SK-N-SH (cell line): ENCODE data around the gene PBX3. TPM values are rescaled to one million over a fixed set of nuclear protein-coding genes. Genes with fewer than 3 reads are reported as not detected.

ENCODE experiments used
- CTCF ChIA-PET: fragments of 300-600, 350-600 bp; formaldehyde crosslinking; extraction: SDS; loops from one replicate; lab custom pipeline; 2021; lab: Yijun Ruan, JAX
- POLR2A ChIA-PET: fragments of 350-600 bp; sonication (Branson Sonifier 250); formaldehyde crosslinking; extraction: SDS; loops from one replicate; lab custom pipeline; 2020; ENCODE audit warnings: antibody characterized with exemption, inconsistent platforms; lab: Yijun Ruan, JAX
- DNase-seq: peaks from one replicate; pipeline ENCODE4 v3.0.0; 2012
- H2AFZ ChIP-seq: fragments of 200-600 bp; sonication (generic); 2 replicates; pipeline ENCODE4 v1.8.1; 2016; ENCODE audit warnings: antibody characterized with exemption, mild to moderate bottlenecking, low read depth
- H3F3A ChIP-seq: fragments of 200-600 bp; sonication (generic); replicated peaks from 2 replicates; pipeline ENCODE3; 2016; ENCODE audit warnings: antibody characterized with exemption, mild to moderate bottlenecking; ENCODE audit not compliant: insufficient read depth
- H3K27ac ChIP-seq, 2 experiments: fragments of 200-500 bp in 1 of 2; fragments of 200-600 bp in 1 of 2; sonication (Bioruptor generic) in 1 of 2; sonication (generic), shearing (Covaris generic) in 1 of 2; 2 replicates each; pipeline versions ENCODE4 v1.5.1 to v1.6.1; 2014 to 2016; ENCODE audit warnings: low read depth in 2 of 2, inconsistent platforms in 1 of 2, low read length in 1 of 2, mild to moderate bottlenecking in 1 of 2, mixed read lengths in 1 of 2
- H3K27me3 ChIP-seq: fragments of 200-600 bp; sonication (generic), shearing (Covaris generic); 2 replicates; pipeline ENCODE4 v1.6.1; 2016; ENCODE audit warnings: mixed run types; ENCODE audit not compliant: insufficient read depth
- H3K36me3 ChIP-seq, 2 experiments: fragments of 200-500 bp in 1 of 2; fragments of 200-600 bp in 1 of 2; sonication (Bioruptor generic) in 1 of 2; sonication (generic) in 1 of 2; replicated peaks in 1 of 2; 2 replicates each; pipeline versions ENCODE3 to v1.5.1; 2014 to 2016; ENCODE audit warnings: low read length in 1 of 2, mild to moderate bottlenecking in 1 of 2; ENCODE audit not compliant: insufficient read depth in 2 of 2, control insufficient read depth in 1 of 2
- H3K4me1 ChIP-seq, 2 experiments: fragments of 200-500 bp in 1 of 2; fragments of 200-600 bp in 1 of 2; sonication (Bioruptor generic) in 1 of 2; sonication (generic), shearing (Covaris generic) in 1 of 2; 2 replicates each; pipeline versions ENCODE4 v1.5.1 to v1.6.1; 2014 to 2016; ENCODE audit warnings: low read depth in 1 of 2, low read length in 1 of 2, mixed run types in 1 of 2; ENCODE audit not compliant: insufficient read depth in 2 of 2, control insufficient read depth in 1 of 2
- H3K4me2 ChIP-seq: fragments of 200-600 bp; sonication (generic), shearing (Covaris generic); 2 replicates; pipeline ENCODE4 v1.6.1; 2017; ENCODE audit warnings: mixed run types
- H3K4me3 ChIP-seq, 2 experiments: fragments of 200-500 bp in 1 of 2; fragments of 200-600 bp in 1 of 2; sonication (Bioruptor generic) in 1 of 2; sonication (generic), shearing (Covaris generic) in 1 of 2; 2 replicates each; pipeline versions ENCODE4 v1.5.1 to v1.8.1; 2014 to 2016; ENCODE audit warnings: low read depth in 2 of 2, inconsistent platforms in 1 of 2, low read length in 1 of 2, mild to moderate bottlenecking in 1 of 2, mixed read lengths in 1 of 2, moderate library complexity in 1 of 2
- H3K79me2 ChIP-seq: fragments of 200-600 bp; sonication (generic); 2 replicates; pipeline ENCODE4 v1.8.1; 2017; ENCODE audit warnings: mild to moderate bottlenecking; ENCODE audit not compliant: insufficient read depth
- H3K9ac ChIP-seq: fragments of 200-600 bp; sonication (generic); 2 replicates; pipeline ENCODE4 v1.6.1; 2017; ENCODE audit warnings: mixed run types
- H3K9me2 ChIP-seq: fragments of 200-600 bp; sonication (generic); 2 replicates; pipeline ENCODE4 v1.6.1; 2017; ENCODE audit warnings: mixed run types
- H3K9me3 ChIP-seq: fragments of 200-600 bp; sonication (generic); 2 replicates; pipeline ENCODE4 v1.6.1; 2017; ENCODE audit warnings: mixed run types, mild to moderate bottlenecking, moderate library complexity
- H4K20me1 ChIP-seq: fragments of 200-600 bp; sonication (generic); 2 replicates; pipeline ENCODE4 v1.6.1; 2017; ENCODE audit warnings: mild to moderate bottlenecking, mixed run types; ENCODE audit not compliant: insufficient read depth
- CHD2 ChIP-seq: fragments of 150-350 bp; IDR thresholded peaks from 2 replicates; pipeline ENCODE4 v1.6.1; 2018; ENCODE audit warnings: low read length; ENCODE audit not compliant: partially characterized antibody
- EZH2phosphoT487 ChIP-seq: fragments of 200-600 bp; sonication (generic); IDR thresholded peaks from 2 replicates; pipeline ENCODE4 v1.6.1; 2017; ENCODE audit warnings: low read depth, mixed run types, mild to moderate bottlenecking, antibody characterized with exemption, moderate library complexity, borderline replicate concordance
- FOXJ3 ChIP-seq: sonication (generic); formaldehyde crosslinking; IDR thresholded peaks from 2 replicates; pipeline ENCODE4 v1.5.1; 2020; ENCODE audit warnings: mild to moderate bottlenecking, missing genetic modification reagents
- FOXM1 ChIP-seq: IDR thresholded peaks from 2 replicates; pipeline ENCODE4 v1.4.0; 2012; ENCODE audit warnings: low read depth, mild to moderate bottlenecking
- GATA2 ChIP-seq: sonication (generic); formaldehyde crosslinking; IDR thresholded peaks from 2 replicates; pipeline ENCODE4 v1.5.0; 2020; ENCODE audit warnings: mild to moderate bottlenecking, missing genetic modification reagents
- MEF2A ChIP-seq: IDR thresholded peaks from 2 replicates; pipeline ENCODE4 v1.4.0; 2012; ENCODE audit warnings: low read depth, borderline replicate concordance
- NFIC ChIP-seq: IDR thresholded peaks from 2 replicates; pipeline ENCODE4 v1.4.0; 2012; ENCODE audit warnings: borderline replicate concordance
- RAD21 ChIP-seq: IDR thresholded peaks from 2 replicates; pipeline ENCODE4 v1.6.1; 2012; ENCODE audit warnings: mild to moderate bottlenecking, low read length
- RCOR1 ChIP-seq: fragments of 150-350 bp; IDR thresholded peaks from 2 replicates; pipeline ENCODE4 v1.6.1; 2017; ENCODE audit warnings: antibody characterized with exemption, low read length
- RFX5 ChIP-seq: IDR thresholded peaks from 2 replicates; pipeline ENCODE4 v1.6.1; 2012; ENCODE audit warnings: mild to moderate bottlenecking, improper control_type of control experiment, low read length
- RXRA ChIP-seq: IDR thresholded peaks from 2 replicates; pipeline ENCODE4 v1.4.0; 2012; ENCODE audit warnings: low read depth, mild to moderate bottlenecking, borderline replicate concordance
- SIN3A ChIP-seq: IDR thresholded peaks from 2 replicates; pipeline ENCODE4 v1.6.1; 2012; ENCODE audit warnings: low read depth, mild to moderate bottlenecking, low read length, moderate library complexity, borderline replicate concordance
- SMC3 ChIP-seq: IDR thresholded peaks from 2 replicates; pipeline ENCODE4 v1.6.1; 2012; ENCODE audit warnings: low read depth, low read length, improper control_type of control experiment
- TAF1 ChIP-seq: IDR thresholded peaks from 2 replicates; pipeline ENCODE4 v1.6.1; 2012; ENCODE audit warnings: low read depth, mild to moderate bottlenecking, low read length, moderate library complexity, borderline replicate concordance
- WGBS: methylation state at CpG from one replicate; pipeline ENCODE4 v1.1.6; 2017; ENCODE audit warnings: low lambda C conversion rate; 5-methylcytosine and 5-hydroxymethylcytosine counted together
- polyA plus RNA-seq, 3 experiments: library from polyadenylated mRNA; depleted of rRNA; stranded (reverse); fragments of >200 nt; gene quantifications; 2 replicates each; pipeline ENCODE4 v1.2.3, GENCODE V29; 2012
- TF ChIP-seq, protein P1 (sequence below): IDR thresholded peaks from 2 replicates; pipeline ENCODE4 v1.6.1; 2012; ENCODE audit warnings: mild to moderate bottlenecking, low read depth, low read length, moderate library complexity
- TF ChIP-seq, protein P2 (sequence below): IDR thresholded peaks from 2 replicates; pipeline ENCODE4; 2012
- TF ChIP-seq, protein P3 (sequence below): IDR thresholded peaks from 2 replicates; pipeline ENCODE4 v1.4.0; 2012; ENCODE audit warnings: low read depth, borderline replicate concordance
- TF ChIP-seq, protein P4 (sequence below): fragments of 150-350 bp; IDR thresholded peaks from 2 replicates; pipeline ENCODE4 v1.6.1; 2017; ENCODE audit warnings: antibody characterized with exemption, low read length, low read depth, borderline replicate concordance

The PBX3 gene
- polyA plus RNA-seq, 1 of the 3 experiments (the other 2 are of a cell fraction): 73.0 TPM

DNA sequence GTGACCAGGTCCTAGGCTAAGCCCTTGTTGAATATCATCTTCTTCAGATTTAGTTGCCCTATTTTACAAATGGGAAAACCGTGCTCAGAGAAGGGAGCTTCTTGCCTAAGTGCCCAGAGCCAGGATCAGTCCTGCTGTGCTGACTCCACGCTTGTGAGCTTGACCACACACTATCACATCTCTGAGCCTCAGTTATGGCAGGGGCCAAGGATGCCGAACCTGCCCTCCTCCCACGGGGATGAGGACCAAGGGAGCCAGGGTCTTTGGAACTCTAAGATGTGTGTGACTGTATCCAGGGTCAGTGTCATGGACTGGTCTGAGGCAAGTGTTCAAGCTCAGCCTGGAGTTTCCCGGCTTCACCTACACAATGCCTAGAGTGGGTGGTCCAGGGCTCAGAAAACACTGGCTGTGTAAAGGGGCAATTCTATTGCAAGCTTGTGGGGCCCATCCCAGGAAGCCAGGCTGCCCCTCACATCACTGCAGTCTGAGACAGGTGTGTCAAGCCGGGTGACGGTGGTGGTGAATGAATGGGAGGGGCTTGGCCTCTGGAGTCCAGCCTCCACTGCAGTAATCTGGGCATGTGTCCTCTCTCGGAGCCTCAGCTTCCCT is 235.7 kb downstream of the PBX3 start:
- Histone ChIP-seq H3K27ac (no peak overlapping the region), H3K79me2 (no peaks in the 10 kb centered on the region), H3K9me3 (peaks cover 11% of the 10 kb centered on the region), H3K4me1 (peaks cover 0 to 2% of the 10 kb centered on the region in 2 experiments; a peak in 1 of 4 replicates), H3K4me2 (no peak overlapping the region), H3K4me3 (no peak overlapping the region), H2AFZ (no peak overlapping the region), H3K9ac (no peak overlapping the region), H3K27me3 (no peaks in the 10 kb centered on the region), H3F3A (no peaks in the 10 kb centered on the region), H4K20me1 (no peaks in the 10 kb centered on the region), H3K36me3 (no peaks in the 10 kb centered on the region), H3K9me2 (no peaks in the 10 kb centered on the region)
- ChIA-PET POLR2A (no interaction called here), CTCF (interaction anchor here (0.5 to 1.0 kb wide), 2 partner anchors 302 to 508 kb away, joined by 3 read pairs; no protein-coding TSS in a partner anchor)
- no peak for TF ChIP-seq RXRA
- no peak for TF ChIP-seq SMC3
- TF ChIP-seq, protein P1, sequence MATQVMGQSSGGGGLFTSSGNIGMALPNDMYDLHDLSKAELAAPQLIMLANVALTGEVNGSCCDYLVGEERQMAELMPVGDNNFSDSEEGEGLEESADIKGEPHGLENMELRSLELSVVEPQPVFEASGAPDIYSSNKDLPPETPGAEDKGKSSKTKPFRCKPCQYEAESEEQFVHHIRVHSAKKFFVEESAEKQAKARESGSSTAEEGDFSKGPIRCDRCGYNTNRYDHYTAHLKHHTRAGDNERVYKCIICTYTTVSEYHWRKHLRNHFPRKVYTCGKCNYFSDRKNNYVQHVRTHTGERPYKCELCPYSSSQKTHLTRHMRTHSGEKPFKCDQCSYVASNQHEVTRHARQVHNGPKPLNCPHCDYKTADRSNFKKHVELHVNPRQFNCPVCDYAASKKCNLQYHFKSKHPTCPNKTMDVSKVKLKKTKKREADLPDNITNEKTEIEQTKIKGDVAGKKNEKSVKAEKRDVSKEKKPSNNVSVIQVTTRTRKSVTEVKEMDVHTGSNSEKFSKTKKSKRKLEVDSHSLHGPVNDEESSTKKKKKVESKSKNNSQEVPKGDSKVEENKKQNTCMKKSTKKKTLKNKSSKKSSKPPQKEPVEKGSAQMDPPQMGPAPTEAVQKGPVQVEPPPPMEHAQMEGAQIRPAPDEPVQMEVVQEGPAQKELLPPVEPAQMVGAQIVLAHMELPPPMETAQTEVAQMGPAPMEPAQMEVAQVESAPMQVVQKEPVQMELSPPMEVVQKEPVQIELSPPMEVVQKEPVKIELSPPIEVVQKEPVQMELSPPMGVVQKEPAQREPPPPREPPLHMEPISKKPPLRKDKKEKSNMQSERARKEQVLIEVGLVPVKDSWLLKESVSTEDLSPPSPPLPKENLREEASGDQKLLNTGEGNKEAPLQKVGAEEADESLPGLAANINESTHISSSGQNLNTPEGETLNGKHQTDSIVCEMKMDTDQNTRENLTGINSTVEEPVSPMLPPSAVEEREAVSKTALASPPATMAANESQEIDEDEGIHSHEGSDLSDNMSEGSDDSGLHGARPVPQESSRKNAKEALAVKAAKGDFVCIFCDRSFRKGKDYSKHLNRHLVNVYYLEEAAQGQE: no peak
- no peak for TF ChIP-seq EZH2phosphoT487
- DNase-seq: no peak
- WGBS: 59% methylated on average over 8 of the region's 8 CpGs

DNA sequence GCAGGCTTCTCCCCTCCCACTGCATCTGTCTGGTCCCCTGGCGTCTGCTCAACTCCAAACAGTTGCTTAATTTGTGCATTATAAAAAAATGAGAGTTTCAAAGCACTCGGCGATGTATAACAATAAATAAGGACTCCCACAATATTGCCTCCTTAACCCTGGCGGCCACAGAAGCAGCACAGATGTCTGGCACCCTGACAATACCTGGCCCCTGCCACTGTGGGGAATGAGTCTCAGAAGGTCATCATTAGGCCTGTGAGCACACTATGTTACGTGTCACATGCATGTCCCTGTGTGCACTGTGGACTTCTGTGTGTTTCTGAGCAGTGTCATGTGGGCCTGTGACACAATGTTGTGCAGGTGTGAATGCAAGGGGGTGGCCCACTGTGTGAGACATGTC is 236.5 kb downstream of the PBX3 start:
- no peaks in the 10 kb centered on the region for H3K36me3 ChIP-seq

More for the DNA sequence above, 236.5 kb downstream of the PBX3 start:
- H3K9ac ChIP-seq: no peak overlapping the region
- H3K27ac ChIP-seq: no peak overlapping the region
- WGBS: 78% methylated on average over 5 of the region's 5 CpGs
- H3F3A ChIP-seq: no peaks in the 10 kb centered on the region
- H3K9me3 ChIP-seq: peaks cover 11% of the 10 kb centered on the region
- no peaks in the 10 kb centered on the region for H3K9me2 ChIP-seq
- no peak overlapping the region for H2AFZ ChIP-seq
- H3K79me2 ChIP-seq: no peaks in the 10 kb centered on the region
- no peak overlapping the region for H3K4me2 ChIP-seq
- CTCF ChIA-PET: interaction anchor here (1.0 to 1.5 kb wide), 2 partner anchors 8 to 508 kb away, joined by 3 read pairs; no protein-coding TSS in a partner anchor
- H4K20me1 ChIP-seq: no peaks in the 10 kb centered on the region
- H3K4me3 ChIP-seq: no peak overlapping the region
- H3K4me1 ChIP-seq: peaks cover 0 to 2% of the 10 kb centered on the region in 2 experiments; a peak in 1 of 4 replicates
- TF ChIP-seq FOXM1: no peak
- TF ChIP-seq RCOR1: no peak
- no peak for TF ChIP-seq TAF1
- TF ChIP-seq, protein P2, sequence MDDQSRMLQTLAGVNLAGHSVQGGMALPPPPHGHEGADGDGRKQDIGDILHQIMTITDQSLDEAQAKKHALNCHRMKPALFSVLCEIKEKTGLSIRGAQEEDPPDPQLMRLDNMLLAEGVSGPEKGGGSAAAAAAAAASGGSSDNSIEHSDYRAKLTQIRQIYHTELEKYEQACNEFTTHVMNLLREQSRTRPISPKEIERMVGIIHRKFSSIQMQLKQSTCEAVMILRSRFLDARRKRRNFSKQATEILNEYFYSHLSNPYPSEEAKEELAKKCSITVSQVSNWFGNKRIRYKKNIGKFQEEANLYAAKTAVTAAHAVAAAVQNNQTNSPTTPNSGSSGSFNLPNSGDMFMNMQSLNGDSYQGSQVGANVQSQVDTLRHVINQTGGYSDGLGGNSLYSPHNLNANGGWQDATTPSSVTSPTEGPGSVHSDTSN: no peak
- no peak for TF ChIP-seq CHD2
- TF ChIP-seq RFX5: no peak
- TF ChIP-seq SIN3A: no peak
- TF ChIP-seq, protein P3, sequence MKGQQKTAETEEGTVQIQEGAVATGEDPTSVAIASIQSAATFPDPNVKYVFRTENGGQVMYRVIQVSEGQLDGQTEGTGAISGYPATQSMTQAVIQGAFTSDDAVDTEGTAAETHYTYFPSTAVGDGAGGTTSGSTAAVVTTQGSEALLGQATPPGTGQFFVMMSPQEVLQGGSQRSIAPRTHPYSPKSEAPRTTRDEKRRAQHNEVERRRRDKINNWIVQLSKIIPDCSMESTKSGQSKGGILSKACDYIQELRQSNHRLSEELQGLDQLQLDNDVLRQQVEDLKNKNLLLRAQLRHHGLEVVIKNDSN: no peak
- no peak for TF ChIP-seq MEF2A
- no peak for TF ChIP-seq RAD21
- TF ChIP-seq RXRA: no peak
- no peak for TF ChIP-seq NFIC
- TF ChIP-seq FOXJ3: no peak
- no peak for TF ChIP-seq SMC3
- no peak for TF ChIP-seq GATA2 (CRISPR knock-in tag)
- TF ChIP-seq, protein P4, sequence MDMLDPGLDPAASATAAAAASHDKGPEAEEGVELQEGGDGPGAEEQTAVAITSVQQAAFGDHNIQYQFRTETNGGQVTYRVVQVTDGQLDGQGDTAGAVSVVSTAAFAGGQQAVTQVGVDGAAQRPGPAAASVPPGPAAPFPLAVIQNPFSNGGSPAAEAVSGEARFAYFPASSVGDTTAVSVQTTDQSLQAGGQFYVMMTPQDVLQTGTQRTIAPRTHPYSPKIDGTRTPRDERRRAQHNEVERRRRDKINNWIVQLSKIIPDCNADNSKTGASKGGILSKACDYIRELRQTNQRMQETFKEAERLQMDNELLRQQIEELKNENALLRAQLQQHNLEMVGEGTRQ: no peak
- TF ChIP-seq, all 33 proteins: peak for 0
- no peak for DNase-seq
- POLR2A ChIA-PET: no interaction called here
- no peaks in the 10 kb centered on the region for H3K27me3 ChIP-seq
